Colonic mucosa (tissue), 4 donors: ENCODE results near the gene KLB. TPM values are rescaled to one million over a fixed set of nuclear protein-coding genes. Genes with fewer than 3 reads are reported as not detected.
"Not testable (repeated sequence)": the region's sequence is repeated elsewhere in the genome, so short reads cannot be mapped to it uniquely, and the experiment has no call there.

Experiments used
- DNase-seq: peaks from one replicate; pipeline ENCODE4 v3.0.0-alpha.2; 2020
- H3K27ac ChIP-seq: fragments of 200-600 bp; one replicate; pipeline ENCODE4 v1.8.0; 2021
- H3K27me3 ChIP-seq: fragments of 200-600 bp; one replicate; pipeline ENCODE4 v1.8.0; 2021
- H3K36me3 ChIP-seq: fragments of 200-600 bp; one replicate; pipeline ENCODE4 v1.8.0; 2021
- H3K4me1 ChIP-seq: fragments of 200-600 bp; one replicate; pipeline ENCODE4 v1.8.0; 2021; ENCODE audit warnings: mild to moderate bottlenecking
- H3K4me3 ChIP-seq: fragments of 200-600 bp; one replicate; pipeline ENCODE4 v1.8.0; 2021
- H3K9ac ChIP-seq, 2 donors: one replicate each; pipeline ENCODE4 v1.7.0; 2013; ENCODE audit warnings: control low read depth in 2 of 2, low read depth in 2 of 2, low read length in 2 of 2
- H3K9me3 ChIP-seq: fragments of 200-600 bp; one replicate; pipeline ENCODE4 v1.8.0; 2021
- intact Hi-C: fragments of 100-400 bp; cut with DNase I; formaldehyde crosslinking; loops from one replicate; pipeline ENCODE4 v1.14.1; 2022
- total RNA-seq, 2 donors: library from RNA; stranded (reverse); fragmentation: NEBNext Ultra II Directional in 1 of 2; extraction: Animal tissue kit (Norgen Biotek cat#: 25700) in 1 of 2; gene quantifications; one replicate each; pipeline ENCODE4 v1.2.1, GENCODE V29; 2021
- TF ChIP-seq, protein P1 (sequence below): fragments of 200-600 bp; IDR thresholded peaks from one replicate; pipeline ENCODE4 v1.8.0; 2022; ENCODE audit warnings: antibody characterized with exemption, mild to moderate bottlenecking
- donor health status: healthy.
- donor health status: DM: no; HTN: no; CAD: no.
- donor health status: DM: no; HTN: no; CAD: no.

KLB gene
- total RNA-seq, 2 donors from 2014 or later, result 0.40 to 0.64 TPM

DNA sequence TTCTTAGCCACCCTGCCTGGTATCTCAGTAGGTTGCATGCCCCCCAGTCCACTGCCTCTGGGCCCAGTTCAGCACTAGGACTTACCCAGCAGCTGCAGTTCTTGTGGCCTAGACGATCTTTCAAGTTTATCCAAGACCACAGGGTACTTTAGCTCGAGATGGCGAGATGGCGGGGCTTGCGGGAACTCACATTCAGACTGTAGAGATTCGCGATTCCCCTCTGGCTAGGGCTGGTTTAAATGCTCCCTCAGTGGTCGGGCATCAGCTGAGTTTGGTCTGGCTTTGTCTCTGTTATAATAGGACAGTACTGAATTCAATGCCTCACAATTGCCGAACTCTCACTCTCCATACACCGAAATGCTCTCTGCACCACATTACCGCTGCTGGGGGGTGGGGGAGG is 22.2 kb upstream of the KLB start:
- TF ChIP-seq, protein P1, sequence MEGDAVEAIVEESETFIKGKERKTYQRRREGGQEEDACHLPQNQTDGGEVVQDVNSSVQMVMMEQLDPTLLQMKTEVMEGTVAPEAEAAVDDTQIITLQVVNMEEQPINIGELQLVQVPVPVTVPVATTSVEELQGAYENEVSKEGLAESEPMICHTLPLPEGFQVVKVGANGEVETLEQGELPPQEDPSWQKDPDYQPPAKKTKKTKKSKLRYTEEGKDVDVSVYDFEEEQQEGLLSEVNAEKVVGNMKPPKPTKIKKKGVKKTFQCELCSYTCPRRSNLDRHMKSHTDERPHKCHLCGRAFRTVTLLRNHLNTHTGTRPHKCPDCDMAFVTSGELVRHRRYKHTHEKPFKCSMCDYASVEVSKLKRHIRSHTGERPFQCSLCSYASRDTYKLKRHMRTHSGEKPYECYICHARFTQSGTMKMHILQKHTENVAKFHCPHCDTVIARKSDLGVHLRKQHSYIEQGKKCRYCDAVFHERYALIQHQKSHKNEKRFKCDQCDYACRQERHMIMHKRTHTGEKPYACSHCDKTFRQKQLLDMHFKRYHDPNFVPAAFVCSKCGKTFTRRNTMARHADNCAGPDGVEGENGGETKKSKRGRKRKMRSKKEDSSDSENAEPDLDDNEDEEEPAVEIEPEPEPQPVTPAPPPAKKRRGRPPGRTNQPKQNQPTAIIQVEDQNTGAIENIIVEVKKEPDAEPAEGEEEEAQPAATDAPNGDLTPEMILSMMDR, result no peak
- H3K9me3 ChIP-seq, result no peaks in the 10 kb centered on the region
- H3K27me3 ChIP-seq, result no peaks in the 10 kb centered on the region
- no peak overlapping the region for H3K27ac ChIP-seq
- intact Hi-C loops, result no loop called here
- no peaks in the 10 kb centered on the region for H3K4me1 ChIP-seq
- no peak overlapping the region for H3K4me3 ChIP-seq
- H3K9ac ChIP-seq, result no peak overlapping the region
- no peak for DNase-seq
- no peaks in the 10 kb centered on the region for H3K36me3 ChIP-seq

DNA sequence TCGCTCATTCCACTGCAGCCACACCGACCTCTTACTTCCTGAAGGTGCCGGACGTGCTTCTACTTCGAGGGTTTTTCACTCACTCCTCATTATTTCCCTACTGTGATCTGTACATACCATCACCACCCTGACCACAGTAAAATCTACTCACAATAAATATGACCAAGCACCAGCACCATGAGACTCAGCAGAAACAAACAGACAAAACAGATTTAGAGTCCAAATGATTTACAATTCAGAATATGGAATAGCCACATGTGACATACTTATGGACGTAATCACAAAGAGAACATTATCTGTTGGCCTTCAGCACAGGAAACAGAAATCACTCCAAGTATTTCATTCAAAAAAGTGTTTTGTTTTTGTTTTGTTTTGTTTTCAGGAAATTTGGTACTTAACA is 16.1 kb upstream of the KLB start:
- TF ChIP-seq, protein P1, result no peak
- Histone ChIP-seq H3K4me1 (no peaks in the 10 kb centered on the region), H3K9ac (no peak overlapping the region), H3K27ac (no peak overlapping the region), H3K36me3 (no peaks in the 10 kb centered on the region), H3K9me3 (no peaks in the 10 kb centered on the region), H3K27me3 (no peaks in the 10 kb centered on the region), H3K4me3 (no peak overlapping the region)
- intact Hi-C loops, result no loop called here
- DNase-seq, result no peak

DNA sequence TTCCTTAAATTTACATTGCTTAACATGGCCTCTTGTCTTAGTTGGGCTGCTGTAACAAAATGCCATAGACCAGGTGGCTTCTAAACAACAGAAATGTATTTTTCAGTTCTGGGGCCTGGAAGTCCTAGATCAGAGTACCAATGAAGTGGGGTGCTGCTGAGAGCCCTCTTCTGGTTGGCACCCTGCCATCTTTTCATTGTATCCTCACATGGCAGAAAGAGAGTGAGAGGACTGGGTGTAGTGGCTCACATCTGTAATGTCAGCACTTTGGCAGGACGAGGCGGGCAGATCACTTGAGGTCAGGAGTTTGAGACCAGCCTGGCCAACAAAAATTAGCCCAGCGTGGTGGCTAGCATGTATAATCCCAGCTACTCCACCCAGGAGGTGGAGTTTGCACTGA is 12.0 kb upstream of the KLB start:
- Histone ChIP-seq H3K27me3 (no peaks in the 10 kb centered on the region), H3K9me3 (no peaks in the 10 kb centered on the region), H3K4me1 (no peaks in the 10 kb centered on the region), H3K9ac (no peak overlapping the region), H3K4me3 (no peak overlapping the region), H3K27ac (no peak overlapping the region), H3K36me3 (no peaks in the 10 kb centered on the region)
- intact Hi-C loops, result no loop called here
- DNase-seq, result no peak
- TF ChIP-seq, protein P1, result no peak

DNA sequence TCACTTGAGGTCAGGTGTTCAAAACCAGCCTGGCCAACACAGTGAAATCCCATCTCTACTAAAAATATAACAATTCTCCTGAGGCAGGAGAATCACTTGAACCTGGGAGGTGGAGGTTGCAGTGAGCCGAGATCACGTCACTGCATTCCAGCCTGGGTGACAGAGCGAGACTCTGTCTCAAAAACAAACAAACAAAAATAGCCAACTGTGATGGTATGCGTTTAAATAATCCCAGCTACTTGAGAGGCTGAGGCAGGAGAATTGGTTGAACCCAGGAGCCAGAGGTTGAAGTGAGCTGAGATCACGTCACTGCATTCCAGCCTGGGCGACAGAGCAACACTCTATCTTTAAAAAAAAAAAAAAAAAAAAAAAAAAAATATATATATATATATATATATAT is 5.1 kb upstream of the KLB start:
- H3K9me3 ChIP-seq, H3K27me3 ChIP-seq, intact Hi-C loops, DNase-seq, H3K27ac ChIP-seq, H3K36me3 ChIP-seq, H3K4me3 ChIP-seq, H3K9ac ChIP-seq, H3K4me1 ChIP-seq: not testable (repeated sequence)

DNA sequence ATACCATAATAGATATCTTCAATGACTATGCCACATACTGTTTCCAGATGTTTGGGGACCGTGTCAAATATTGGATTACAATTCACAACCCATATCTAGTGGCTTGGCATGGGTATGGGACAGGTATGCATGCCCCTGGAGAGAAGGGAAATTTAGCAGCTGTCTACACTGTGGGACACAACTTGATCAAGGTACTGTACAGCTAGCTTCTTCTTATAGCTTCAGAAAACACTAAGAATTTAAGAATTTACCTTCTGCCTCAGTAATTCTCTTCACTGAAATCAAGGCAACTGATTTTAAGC is 805 bp downstream of the KLB start:
- Histone ChIP-seq H3K27ac (no peak overlapping the region), H3K36me3 (no peaks in the 10 kb centered on the region), H3K4me1 (no peaks in the 10 kb centered on the region), H3K4me3 (no peak overlapping the region), H3K9ac (no peak overlapping the region), H3K9me3 (no peaks in the 10 kb centered on the region), H3K27me3 (no peaks in the 10 kb centered on the region)
- intact Hi-C loops, result no loop called here
- DNase-seq, result no peak
- TF ChIP-seq, protein P1, result no peak

DNA sequence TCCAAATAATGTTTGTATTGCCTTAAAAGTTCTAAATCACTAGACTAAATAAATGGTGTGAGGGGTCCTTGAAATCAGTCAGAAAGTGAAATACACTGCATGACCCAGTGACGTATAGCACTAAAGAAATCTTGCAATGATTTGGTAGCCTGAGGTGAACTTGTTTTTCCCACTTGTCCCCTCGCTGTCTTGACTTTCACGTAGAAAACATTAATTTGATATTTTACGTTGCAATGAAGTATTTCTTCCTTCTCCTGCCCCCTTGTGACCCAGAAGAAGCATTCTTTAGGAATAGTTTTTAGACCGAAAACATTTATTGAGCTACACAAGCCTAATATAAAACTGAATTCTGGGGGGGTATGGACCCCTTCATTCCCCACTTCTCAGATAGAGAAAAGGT is 3.7 kb downstream of the KLB start:
- no peak overlapping the region for H3K4me3 ChIP-seq
- H3K9ac ChIP-seq, result no peak overlapping the region
- TF ChIP-seq, protein P1, result no peak
- no peaks in the 10 kb centered on the region for H3K27me3 ChIP-seq
- H3K27ac ChIP-seq, result no peak overlapping the region
- no peaks in the 10 kb centered on the region for H3K36me3 ChIP-seq
- DNase-seq, result no peak
- intact Hi-C loops, result no loop called here
- H3K4me1 ChIP-seq, result no peaks in the 10 kb centered on the region
- H3K9me3 ChIP-seq, result no peaks in the 10 kb centered on the region

DNA sequence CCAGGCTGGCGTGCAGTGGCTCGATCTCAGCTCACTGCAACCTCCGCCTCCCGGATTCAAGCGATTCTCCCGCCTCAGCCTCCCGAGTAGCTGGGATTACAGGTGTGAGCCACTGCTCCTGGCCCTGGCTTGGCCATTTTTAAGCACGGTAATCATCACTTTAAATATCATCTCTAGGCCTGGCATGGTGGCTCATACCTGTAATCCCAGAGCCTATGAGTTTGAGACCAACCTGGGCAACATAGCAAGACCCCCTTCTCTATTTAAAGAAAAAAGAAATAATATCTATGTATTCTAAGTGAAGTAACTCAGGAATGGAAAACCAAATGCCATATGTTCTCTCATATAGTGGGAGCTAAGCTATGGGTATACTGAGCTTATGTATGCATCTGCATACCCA is 4.8 kb downstream of the KLB start:
- H3K36me3 ChIP-seq, H3K4me3 ChIP-seq, H3K4me1 ChIP-seq, H3K9ac ChIP-seq, H3K27ac ChIP-seq, H3K9me3 ChIP-seq, intact Hi-C loops, DNase-seq, H3K27me3 ChIP-seq: not testable (repeated sequence)
